SJSA1 (cell line): ENCODE data around the gene TBC1D10A. TPM values are rescaled to one million over a fixed set of nuclear protein-coding genes. Genes with fewer than 3 reads are reported as not detected.

Experiments used
- DNase-seq, 2 experiments: peaks; one replicate each; pipeline ENCODE4 v3.0.0-alpha.2; 2015 to 2020; ENCODE audit warnings: low spot score in 2 of 2, low read depth in 1 of 2
- H3K27ac ChIP-seq: fragments of 250-450 bp; sonication (Bioruptor Pico); 2 replicates; pipeline ENCODE4 v1.5.1; 2020; ENCODE audit warnings: mild to moderate bottlenecking, moderate library complexity
- H3K27me3 ChIP-seq: fragments of 250-450 bp; sonication (Bioruptor Pico); replicated peaks from 2 replicates; pipeline ENCODE4 v1.5.1; 2020; ENCODE audit warnings: mild to moderate bottlenecking, moderate library complexity
- H3K36me3 ChIP-seq: fragments of 250-450 bp; sonication (Bioruptor Pico); 2 replicates; pipeline ENCODE4 v1.5.1; 2020; ENCODE audit warnings: mild to moderate bottlenecking
- H3K4me1 ChIP-seq: fragments of 250-450 bp; sonication (Bioruptor Pico); replicated peaks from 2 replicates; pipeline ENCODE4 v1.6.1; 2021; ENCODE audit warnings: mild to moderate bottlenecking
- H3K4me3 ChIP-seq: fragments of 250-450 bp; sonication (Bioruptor Pico); 2 replicates; pipeline ENCODE4 v1.5.1; 2020; ENCODE audit warnings: mild to moderate bottlenecking
- H3K9me3 ChIP-seq: fragments of 250-450 bp; sonication (Bioruptor Pico); replicated peaks from 2 replicates; pipeline ENCODE4 v1.5.1; 2020; ENCODE audit warnings: mild to moderate bottlenecking
- total RNA-seq: library from RNA; depleted of rRNA; stranded (reverse); fragments of >200 nt; shearing (Covaris generic); gene quantifications from 2 replicates; pipeline ENCODE4 v1.2.3, GENCODE V29; 2014

The TBC1D10A gene
- total RNA-seq, 1 experiment from 2014 or later, result 17.4 TPM

GRCh38 chr22:30294830-30295229, 31.9 kb downstream of the TBC1D10A start:
- H3K4me1 ChIP-seq, result peaks cover 19% of the 10 kb centered on the region
- H3K27me3 ChIP-seq, result no peaks in the 10 kb centered on the region
- H3K27ac ChIP-seq, result no peak overlapping the region
- no peak for DNase-seq
- H3K36me3 ChIP-seq, result peaks cover 78% of the 10 kb centered on the region
- no peaks in the 10 kb centered on the region for H3K9me3 ChIP-seq
- no peak overlapping the region for H3K4me3 ChIP-seq

DNA sequence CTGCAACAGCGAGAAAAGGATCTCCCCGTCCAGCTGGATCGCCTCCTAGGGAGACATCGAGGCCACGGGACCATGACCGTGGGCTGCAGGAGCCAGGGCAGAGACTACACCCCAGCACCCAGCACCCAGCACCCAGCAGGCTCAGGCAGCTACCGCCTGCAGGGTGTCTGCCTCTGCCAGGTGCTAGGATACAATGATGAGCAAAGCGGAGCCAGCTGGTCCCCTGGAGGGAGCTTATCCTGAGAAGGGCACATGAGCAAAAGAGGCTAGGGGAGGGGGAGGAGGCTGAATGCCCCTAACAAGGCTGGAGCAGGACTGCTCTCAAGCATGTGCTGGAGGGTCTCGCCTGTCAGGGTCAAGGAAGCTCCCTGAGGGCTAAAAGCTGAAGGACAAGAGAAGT, 32.7 kb downstream of the TBC1D10A start:
- DNase-seq, result no peak
- no peak overlapping the region for H3K27ac ChIP-seq
- H3K27me3 ChIP-seq, result no peaks in the 10 kb centered on the region
- peaks cover 20% of the 10 kb centered on the region for H3K4me1 ChIP-seq
- peaks cover 71% of the 10 kb centered on the region for H3K36me3 ChIP-seq
- H3K4me3 ChIP-seq, result no peak overlapping the region
- no peaks in the 10 kb centered on the region for H3K9me3 ChIP-seq

- no peaks in the 10 kb centered on the region for H3K27me3 ChIP-seq
- peaks cover 30% of the 10 kb centered on the region for H3K4me1 ChIP-seq
- peaks cover 60% of the 10 kb centered on the region for H3K36me3 ChIP-seq
- H3K27ac ChIP-seq, result no peak overlapping the region
- no peak overlapping the region for H3K4me3 ChIP-seq
- H3K9me3 ChIP-seq, result no peaks in the 10 kb centered on the region
- DNase-seq, result no peak
These were observed 33.7 kb downstream of the TBC1D10A start for GRCh38 chr22:30293026-30293425.

DNA sequence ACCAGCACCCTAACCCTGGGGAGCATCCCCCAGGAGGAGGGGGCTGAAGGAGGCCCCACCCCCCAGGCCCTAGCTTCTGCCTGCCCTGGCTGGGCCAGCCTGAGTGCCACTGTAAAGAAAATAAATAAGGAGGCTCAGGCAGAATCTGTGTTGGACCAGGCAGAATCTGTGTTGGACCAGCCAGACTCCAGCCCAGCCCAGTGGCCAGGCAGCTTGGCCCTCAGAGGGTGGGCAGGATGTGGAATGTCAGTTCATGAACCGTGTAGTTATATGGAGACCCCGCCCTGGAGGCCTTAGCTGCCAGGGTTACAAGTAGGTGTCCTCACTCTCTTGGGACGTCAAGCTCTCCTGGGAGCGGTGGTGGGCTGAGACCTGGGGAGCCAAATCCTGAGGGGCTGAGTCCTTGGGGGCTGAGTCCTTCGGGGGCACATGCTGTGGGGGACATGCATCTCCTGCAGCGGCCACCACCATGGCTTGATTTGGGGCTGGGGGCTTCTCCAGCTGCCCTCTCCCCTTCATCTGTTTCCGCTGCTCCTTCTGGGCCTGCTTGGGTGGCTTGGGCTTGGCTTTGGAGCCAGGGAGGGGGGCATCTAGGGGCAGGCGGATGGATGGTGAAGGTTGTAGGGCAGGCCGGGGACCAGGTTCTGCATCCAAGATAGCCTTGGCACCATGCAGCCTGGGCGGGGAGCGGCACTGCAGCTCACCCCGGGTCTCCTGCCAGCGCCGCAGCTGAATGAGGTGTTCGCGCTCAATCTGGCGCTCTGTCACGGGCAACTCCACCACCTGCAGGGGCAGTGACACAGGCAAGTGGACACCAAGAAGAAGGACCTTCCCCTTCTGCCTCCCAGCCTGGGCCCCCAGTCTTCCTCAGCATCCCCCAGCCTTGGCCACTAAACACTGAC, 34.4 kb downstream of the TBC1D10A start:
- DNase-seq, result no peak
- Histone ChIP-seq H3K27ac (no peak overlapping the region), H3K36me3 (peaks cover 53% of the 10 kb centered on the region), H3K4me3 (no peak overlapping the region), H3K27me3 (no peaks in the 10 kb centered on the region), H3K4me1 (peaks cover 34% of the 10 kb centered on the region), H3K9me3 (no peaks in the 10 kb centered on the region)

GRCh38 chr22:30291058-30291892, 35.5 kb downstream of the TBC1D10A start:
- Histone ChIP-seq H3K27me3 (no peaks in the 10 kb centered on the region), H3K4me3 (no peak overlapping the region), H3K9me3 (no peaks in the 10 kb centered on the region), H3K36me3 (peaks cover 47% of the 10 kb centered on the region), H3K27ac (peak overlapping the region; percentile 32; the same call in 1 of the 2 replicates), H3K4me1 (peaks cover 34% of the 10 kb centered on the region)
- peak; percentile 93 to 95 for DNase-seq

DNA sequence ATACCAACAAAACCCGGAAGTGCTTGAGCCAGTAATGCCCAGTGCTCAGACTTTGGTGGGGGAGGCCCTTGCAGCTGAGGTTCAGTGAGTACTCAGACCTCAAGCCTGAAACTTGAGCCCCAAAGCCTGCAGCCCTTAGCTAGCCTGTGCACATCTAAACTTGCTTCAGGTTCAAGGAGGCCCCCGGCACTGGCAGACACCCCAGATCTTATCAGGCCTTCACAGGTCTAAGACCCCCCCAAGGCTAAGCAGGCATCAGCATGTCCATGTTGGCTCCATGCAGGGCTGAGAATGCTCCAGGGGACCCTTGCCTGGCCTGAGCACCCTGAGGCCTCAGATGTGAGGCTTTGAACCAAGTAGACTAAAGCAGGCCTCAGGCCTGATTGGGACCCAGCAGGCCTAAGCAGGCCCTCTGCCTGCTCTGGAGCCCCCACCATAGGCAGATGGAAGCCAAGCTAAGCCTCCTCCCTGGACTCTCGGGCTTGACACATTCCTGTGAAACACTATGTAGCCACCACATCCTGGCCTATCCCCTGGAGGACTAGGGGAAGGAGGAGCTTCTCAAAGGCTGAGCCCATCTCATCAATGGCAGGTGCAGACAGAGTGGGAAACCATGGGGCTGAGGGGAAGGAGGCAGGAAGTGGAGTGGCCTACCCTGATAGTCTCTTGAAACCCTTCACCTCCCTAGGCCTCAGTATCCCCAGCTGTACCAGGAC, 36.2 kb downstream of the TBC1D10A start:
- no peaks in the 10 kb centered on the region for H3K9me3 ChIP-seq
- H3K4me3 ChIP-seq, result no peak overlapping the region
- H3K27me3 ChIP-seq, result no peaks in the 10 kb centered on the region
- peak overlapping the region; percentile 2; the same call in 1 of the 2 replicates for H3K27ac ChIP-seq
- DNase-seq, result peak; percentile 18 to 68
- peaks cover 34% of the 10 kb centered on the region for H3K4me1 ChIP-seq
- peaks cover 40% of the 10 kb centered on the region for H3K36me3 ChIP-seq

DNA sequence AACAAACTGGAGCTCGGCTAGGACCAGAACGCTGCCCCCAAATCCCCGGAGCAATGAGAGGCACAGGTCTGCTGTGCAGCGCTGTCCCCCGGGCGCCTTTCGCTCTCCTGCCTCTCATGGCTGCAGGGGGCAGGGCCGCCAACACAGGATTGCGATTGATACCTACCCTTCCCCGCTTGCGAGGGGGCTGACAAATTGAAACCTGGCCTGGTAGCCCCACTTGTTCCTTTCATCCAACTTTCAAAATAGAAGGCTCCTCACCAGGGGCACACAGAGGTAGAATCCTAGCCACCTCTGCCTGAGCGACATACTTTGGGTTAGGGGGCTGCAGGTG, 36.8 kb downstream of the TBC1D10A start:
- Histone ChIP-seq H3K9me3 (no peaks in the 10 kb centered on the region), H3K27ac (no peak overlapping the region), H3K4me3 (peak overlapping the region; percentile 71), H3K4me1 (peaks cover 34% of the 10 kb centered on the region), H3K27me3 (no peaks in the 10 kb centered on the region), H3K36me3 (peaks cover 34% of the 10 kb centered on the region)
- DNase-seq, result no peak

DNA sequence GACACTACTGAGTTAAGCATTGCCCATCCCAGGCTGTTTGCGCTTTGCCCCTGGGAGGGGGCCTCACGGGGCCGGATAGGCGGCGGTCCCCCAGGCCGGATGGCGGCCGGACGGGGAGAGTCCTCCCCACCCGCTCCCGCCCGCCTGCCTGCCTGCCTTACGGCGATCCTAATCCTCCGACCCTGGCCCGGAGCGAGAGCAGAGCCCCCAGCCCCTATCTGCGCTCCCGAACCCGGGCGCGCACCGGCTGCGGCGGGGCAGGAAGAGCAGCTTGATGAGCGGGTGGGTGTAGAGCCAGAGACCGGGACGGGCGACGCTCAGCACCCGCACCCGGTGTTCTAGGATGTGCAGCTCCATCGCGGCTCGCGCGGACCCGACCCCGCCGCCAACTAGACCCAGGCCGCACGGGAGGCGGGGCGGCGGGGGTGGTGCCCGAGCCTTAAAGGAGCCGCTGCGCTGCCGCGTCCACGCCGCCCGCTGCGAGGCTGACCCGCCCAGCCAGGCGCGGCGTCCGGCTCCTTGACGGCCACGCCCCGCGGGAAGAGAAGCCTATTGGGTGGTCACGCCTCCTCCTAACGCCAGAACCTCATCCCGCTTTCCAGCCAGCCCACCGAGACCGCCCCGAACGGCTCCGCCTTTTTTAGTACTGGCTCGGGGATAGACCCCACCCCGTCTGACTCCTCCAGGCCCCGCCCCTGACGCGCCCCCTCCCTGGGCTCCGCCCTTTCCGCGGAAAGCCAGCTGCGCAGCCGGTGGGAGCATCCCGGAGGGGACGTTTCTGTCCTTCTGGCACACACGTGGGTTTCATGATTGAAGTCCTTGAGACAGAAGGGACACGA, 37.4 kb downstream of the TBC1D10A start, which contains the start of gene CASTOR1:
Gene CASTOR1, minus strand, starts transcription at position 365 of the 839 bp plus-strand sequence. Its CDS starts 8 bp downstream, at position 357.
- Histone ChIP-seq H3K9me3 (no peaks in the 10 kb centered on the region), H3K4me1 (peaks cover 34% of the 10 kb centered on the region), H3K27ac (no peak within 1 kb of the TSS; the same call in 1 of the 2 replicates), H3K27me3 (no peaks in the 10 kb centered on the region), H3K36me3 (peaks cover 33% of the 10 kb centered on the region), H3K4me3 (peak within 1 kb of the TSS; percentile 71)
- peak; percentile 92 to 98 for DNase-seq

GRCh38 chr22:30288419-30289140, 38.2 kb downstream of the TBC1D10A start:
- no peaks in the 10 kb centered on the region for H3K9me3 ChIP-seq
- no peaks in the 10 kb centered on the region for H3K27me3 ChIP-seq
- peak overlapping the region; percentile 71 for H3K4me3 ChIP-seq
- peaks cover 34% of the 10 kb centered on the region for H3K4me1 ChIP-seq
- DNase-seq, result no peak
- peaks cover 27% of the 10 kb centered on the region for H3K36me3 ChIP-seq
- no peak overlapping the region for H3K27ac ChIP-seq

GRCh38 chr22:30287648-30288418, 38.9 kb downstream of the TBC1D10A start:
- Histone ChIP-seq H3K4me1 (peaks cover 34% of the 10 kb centered on the region), H3K4me3 (no peak overlapping the region), H3K9me3 (no peaks in the 10 kb centered on the region), H3K27ac (no peak overlapping the region), H3K27me3 (no peaks in the 10 kb centered on the region), H3K36me3 (peaks cover 20% of the 10 kb centered on the region)
- peak; percentile 91 to 92 for DNase-seq

- Histone ChIP-seq H3K4me3 (no peak overlapping the region), H3K27me3 (no peaks in the 10 kb centered on the region), H3K27ac (no peak overlapping the region), H3K9me3 (no peaks in the 10 kb centered on the region), H3K4me1 (peaks cover 34% of the 10 kb centered on the region), H3K36me3 (peaks cover 12% of the 10 kb centered on the region)
- DNase-seq, result peak; percentile 52 to 78
These were observed 39.7 kb downstream of the TBC1D10A start for GRCh38 chr22:30286813-30287647.
